ENCODE measurements around the gene BIRC6.

The BIRC6 gene

DNA sequence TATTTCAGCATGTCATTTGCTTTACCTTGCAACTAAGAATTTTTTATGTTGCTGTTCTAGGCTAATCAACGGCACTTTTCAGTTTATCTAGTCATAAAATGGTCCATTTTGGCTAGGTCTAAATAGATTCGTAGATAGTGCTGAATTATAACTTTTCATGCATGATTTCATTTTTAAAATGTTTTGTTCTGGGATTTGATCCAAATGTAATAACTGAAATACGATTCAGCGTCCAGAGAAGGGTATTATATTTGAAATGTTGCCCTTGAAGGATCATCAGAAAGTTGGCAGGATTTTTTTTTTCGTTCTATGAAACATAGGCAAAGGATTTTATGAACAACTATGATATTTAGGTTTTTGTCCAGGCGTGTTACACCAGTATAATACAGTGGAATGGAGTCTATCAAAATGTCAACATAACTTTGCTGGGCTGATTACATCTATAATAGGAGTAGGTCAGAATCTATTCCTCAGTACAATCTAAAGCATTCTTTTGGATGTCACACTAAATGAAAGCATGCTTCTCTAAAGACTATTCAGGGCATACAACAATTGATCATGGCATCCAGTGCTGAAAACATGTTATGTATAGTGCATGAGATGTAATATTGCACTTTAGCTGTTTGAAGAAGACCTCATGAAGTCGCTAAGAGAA is 295.9 kb downstream of the BIRC6 start:
- Histone ChIP-seq H3K36me3 (no peaks in the 10 kb centered on the region), H3K4me3 (ENCODE audit: low read depth in 1 of 2, low read length in 1 of 2) (no peak overlapping the region), H3K4me1 (ENCODE audit: control insufficient read depth in 1 of 2, insufficient read depth in 1 of 2, low read depth in 1 of 2, low read length in 1 of 2) (no peaks in the 10 kb centered on the region), H3K27me3 (no peaks in the 10 kb centered on the region), H3K9me3 (no peaks in the 10 kb centered on the region), H3K27ac (no peak overlapping the region)
- TF ChIP-seq, protein P1, sequence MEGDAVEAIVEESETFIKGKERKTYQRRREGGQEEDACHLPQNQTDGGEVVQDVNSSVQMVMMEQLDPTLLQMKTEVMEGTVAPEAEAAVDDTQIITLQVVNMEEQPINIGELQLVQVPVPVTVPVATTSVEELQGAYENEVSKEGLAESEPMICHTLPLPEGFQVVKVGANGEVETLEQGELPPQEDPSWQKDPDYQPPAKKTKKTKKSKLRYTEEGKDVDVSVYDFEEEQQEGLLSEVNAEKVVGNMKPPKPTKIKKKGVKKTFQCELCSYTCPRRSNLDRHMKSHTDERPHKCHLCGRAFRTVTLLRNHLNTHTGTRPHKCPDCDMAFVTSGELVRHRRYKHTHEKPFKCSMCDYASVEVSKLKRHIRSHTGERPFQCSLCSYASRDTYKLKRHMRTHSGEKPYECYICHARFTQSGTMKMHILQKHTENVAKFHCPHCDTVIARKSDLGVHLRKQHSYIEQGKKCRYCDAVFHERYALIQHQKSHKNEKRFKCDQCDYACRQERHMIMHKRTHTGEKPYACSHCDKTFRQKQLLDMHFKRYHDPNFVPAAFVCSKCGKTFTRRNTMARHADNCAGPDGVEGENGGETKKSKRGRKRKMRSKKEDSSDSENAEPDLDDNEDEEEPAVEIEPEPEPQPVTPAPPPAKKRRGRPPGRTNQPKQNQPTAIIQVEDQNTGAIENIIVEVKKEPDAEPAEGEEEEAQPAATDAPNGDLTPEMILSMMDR (IDR thresholded peaks at IDR 0.05), result no peak

DNA sequence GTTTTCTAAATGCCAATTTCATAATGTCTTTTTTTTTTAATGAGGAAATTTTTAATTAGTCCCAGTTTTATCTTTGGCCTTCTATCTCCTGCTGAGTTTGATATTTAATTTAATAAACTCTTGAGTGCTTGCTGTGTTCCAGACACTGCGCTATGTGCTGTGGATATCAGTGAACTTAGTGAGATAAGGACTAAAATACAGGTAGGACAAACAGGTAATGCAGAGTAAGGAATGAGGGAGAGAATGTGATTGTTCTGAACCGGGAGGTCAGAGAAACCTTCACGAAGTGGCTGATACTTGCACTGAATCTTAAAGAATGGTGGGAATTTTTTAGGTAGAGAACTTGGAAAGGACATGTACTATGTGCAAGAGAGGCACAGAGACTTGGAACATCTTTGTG is 299.2 kb downstream of the BIRC6 start:
- Histone ChIP-seq H3K4me3 (ENCODE audit: low read depth in 1 of 2, low read length in 1 of 2) (no peak overlapping the region), H3K27ac (no peak overlapping the region), H3K27me3 (no peaks in the 10 kb centered on the region), H3K9me3 (no peaks in the 10 kb centered on the region), H3K4me1 (ENCODE audit: control insufficient read depth in 1 of 2, insufficient read depth in 1 of 2, low read depth in 1 of 2, low read length in 1 of 2) (no peaks in the 10 kb centered on the region), H3K36me3 (no peaks in the 10 kb centered on the region)
- TF ChIP-seq, protein P1 (IDR thresholded peaks at IDR 0.05), result no peak

DNA sequence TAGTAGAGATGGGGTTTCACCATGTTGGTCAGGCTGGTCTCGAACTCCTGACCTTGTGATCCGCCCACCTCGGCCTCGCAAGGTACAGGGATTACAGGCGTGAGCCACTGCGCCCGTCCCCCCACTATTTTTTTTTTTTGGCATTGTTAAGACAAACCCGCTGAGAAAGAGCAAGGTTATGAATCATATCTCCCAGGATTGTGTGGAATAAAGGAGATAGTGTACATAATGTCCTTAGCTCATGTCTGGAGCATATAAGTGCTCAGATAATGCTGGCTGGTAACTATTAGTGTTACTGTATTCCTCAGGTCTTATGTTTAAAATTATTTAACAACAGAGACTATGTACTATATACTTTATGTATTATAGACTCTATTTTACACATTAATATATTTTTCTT is 307.0 kb downstream of the BIRC6 start:
- no peaks in the 10 kb centered on the region for H3K27me3 ChIP-seq
- no peak overlapping the region for H3K4me3 ChIP-seq (ENCODE audit: low read depth in 1 of 2, low read length in 1 of 2)
- no peak overlapping the region for H3K27ac ChIP-seq
- H3K4me1 ChIP-seq (ENCODE audit: control insufficient read depth in 1 of 2, insufficient read depth in 1 of 2, low read depth in 1 of 2, low read length in 1 of 2), result no peaks in the 10 kb centered on the region
- TF ChIP-seq, protein P1 (IDR thresholded peaks at IDR 0.05), result no peak
- no peaks in the 10 kb centered on the region for H3K36me3 ChIP-seq
- H3K9me3 ChIP-seq, result no peaks in the 10 kb centered on the region

DNA sequence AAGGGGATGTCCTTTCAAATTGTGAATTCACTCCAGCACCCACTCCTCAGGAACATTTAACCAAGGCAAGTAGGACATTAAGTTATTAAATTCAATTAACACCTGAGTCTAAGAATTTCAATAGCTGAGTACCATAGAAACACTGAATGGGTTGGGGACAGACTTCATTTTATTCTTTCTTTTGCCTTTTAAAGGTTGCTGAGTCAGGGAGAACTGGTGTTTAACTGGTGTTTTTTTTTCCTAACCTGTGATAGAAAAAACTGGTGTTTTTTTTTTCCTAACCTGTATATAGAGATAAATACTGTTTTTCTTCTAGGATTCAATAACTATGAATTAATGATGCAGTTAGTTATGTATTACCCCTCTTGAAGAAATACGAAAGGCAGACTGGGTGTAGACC is 309.9 kb downstream of the BIRC6 start:
- Histone ChIP-seq H3K9me3 (no peaks in the 10 kb centered on the region), H3K36me3 (no peaks in the 10 kb centered on the region), H3K4me1 (ENCODE audit: control insufficient read depth in 1 of 2, insufficient read depth in 1 of 2, low read depth in 1 of 2, low read length in 1 of 2) (no peaks in the 10 kb centered on the region), H3K4me3 (ENCODE audit: low read depth in 1 of 2, low read length in 1 of 2) (no peak overlapping the region), H3K27ac (no peak overlapping the region), H3K27me3 (no peaks in the 10 kb centered on the region)
- TF ChIP-seq, protein P1 (IDR thresholded peaks at IDR 0.05), result no peak

DNA sequence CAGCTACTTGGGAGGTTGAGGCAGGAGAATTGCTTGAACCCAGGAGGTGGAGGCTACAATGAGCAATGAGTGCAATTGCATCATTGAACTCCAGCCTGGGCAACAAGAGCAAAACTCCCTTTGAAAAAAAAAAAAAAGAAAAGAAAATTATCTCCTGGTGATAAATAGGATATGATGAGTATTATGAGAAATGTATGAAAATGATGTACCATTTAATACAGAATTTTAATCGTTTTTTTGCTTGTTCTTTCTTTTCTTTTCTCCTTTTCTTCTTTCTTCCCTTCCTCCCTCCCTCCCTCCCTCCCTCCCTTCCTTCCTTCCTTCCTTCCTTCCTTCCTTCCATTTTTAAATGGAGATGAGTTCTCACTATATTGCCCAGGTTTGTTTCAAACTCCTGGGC is 311.4 kb downstream of the BIRC6 start:
- Histone ChIP-seq H3K27me3 (no peaks in the 10 kb centered on the region), H3K4me3 (ENCODE audit: low read depth in 1 of 2, low read length in 1 of 2) (no peak overlapping the region), H3K9me3 (no peaks in the 10 kb centered on the region), H3K36me3 (no peaks in the 10 kb centered on the region), H3K27ac (no peak overlapping the region), H3K4me1 (ENCODE audit: control insufficient read depth in 1 of 2, insufficient read depth in 1 of 2, low read depth in 1 of 2, low read length in 1 of 2) (no peaks in the 10 kb centered on the region)
- TF ChIP-seq, protein P1 (IDR thresholded peaks at IDR 0.05), result no peak
